Suprapubic skin (tissue), 3 donors: ENCODE data around the gene CLCA4.

Source experiments
- CTCF ChIP-seq, 2 donors: fragments of 200-600 bp in 1 of 2; fragments of 450-650 bp in 1 of 2; sonication (generic) in 1 of 2; IDR thresholded peaks; one replicate each; pipeline ENCODE4 v1.5.1; 2016 to 2019; ENCODE audit warnings: antibody characterized with exemption in 2 of 2, mild to moderate bottlenecking in 1 of 2, moderate library complexity in 1 of 2
- POLR2A ChIP-seq, 2 donors: fragments of 450-650 bp; IDR thresholded peaks; one replicate each; pipeline ENCODE4 v1.6.1; 2017; ENCODE audit warnings: antibody characterized with exemption in 2 of 2, mild to moderate bottlenecking in 2 of 2, moderate library complexity in 2 of 2

GRCh38 chr1:86621286-86621685 lies 74.4 kb downstream of the CLCA4 start:
- TF ChIP-seq CTCF (IDR thresholded peaks at IDR 0.05) (no peak), POLR2A (IDR thresholded peaks at IDR 0.05) (no peak)
